ENCODE data around the gene MACF1.

The MACF1 gene

DNA sequence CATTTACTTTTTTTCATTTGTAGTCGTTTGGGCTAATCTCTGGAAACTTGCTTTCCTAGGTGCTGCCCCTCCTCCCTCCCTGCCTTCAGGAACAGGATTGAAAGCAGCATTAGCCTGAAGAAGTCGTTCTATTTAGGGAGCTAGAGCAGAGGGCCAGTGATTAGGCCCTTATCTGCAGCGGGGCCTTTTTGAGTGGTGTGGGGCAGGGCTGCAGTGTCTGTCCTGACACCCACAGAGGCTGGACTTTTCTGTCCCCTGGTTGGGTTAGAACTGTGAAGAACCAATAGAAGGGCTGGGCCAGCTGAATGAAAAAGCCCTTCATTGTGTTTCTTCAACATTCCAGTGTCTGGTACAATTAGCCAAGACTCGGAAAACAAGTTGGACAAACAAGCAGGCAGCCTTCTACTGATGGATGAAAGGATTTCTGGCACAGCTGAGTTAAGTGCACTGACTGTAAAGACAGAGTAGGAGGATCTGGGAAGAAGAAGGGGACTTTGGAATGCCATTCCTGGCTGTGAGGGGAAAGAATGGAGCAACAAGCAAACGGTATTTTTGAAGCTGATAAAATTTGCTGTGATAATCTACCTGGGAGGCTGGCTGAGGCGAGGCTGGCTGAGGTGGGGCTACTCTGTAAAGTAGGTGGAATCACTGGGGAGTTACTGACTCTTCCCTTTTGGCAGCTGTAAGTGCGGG, 9.7 kb downstream of the MACF1 start:
- DNase-seq = no peak

DNA sequence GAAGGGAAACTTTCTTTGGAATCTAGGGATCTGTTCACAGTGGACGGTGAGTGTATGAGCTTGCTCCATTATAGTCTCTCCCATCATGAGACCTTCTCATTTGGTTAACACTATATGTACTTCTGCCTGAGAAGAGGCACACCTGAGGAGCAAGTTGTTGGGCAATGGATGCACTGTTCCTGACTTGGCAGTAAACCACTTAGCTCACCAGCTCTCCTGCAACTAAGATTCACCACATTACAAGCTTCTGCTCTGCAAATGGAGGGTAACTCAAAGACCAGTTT, 10.2 kb downstream of the MACF1 start:
- DNase-seq = no peak

GRCh38 chr1:39214998-39215873, 10.7 kb downstream of the MACF1 start:
- no peak for DNase-seq

DNA sequence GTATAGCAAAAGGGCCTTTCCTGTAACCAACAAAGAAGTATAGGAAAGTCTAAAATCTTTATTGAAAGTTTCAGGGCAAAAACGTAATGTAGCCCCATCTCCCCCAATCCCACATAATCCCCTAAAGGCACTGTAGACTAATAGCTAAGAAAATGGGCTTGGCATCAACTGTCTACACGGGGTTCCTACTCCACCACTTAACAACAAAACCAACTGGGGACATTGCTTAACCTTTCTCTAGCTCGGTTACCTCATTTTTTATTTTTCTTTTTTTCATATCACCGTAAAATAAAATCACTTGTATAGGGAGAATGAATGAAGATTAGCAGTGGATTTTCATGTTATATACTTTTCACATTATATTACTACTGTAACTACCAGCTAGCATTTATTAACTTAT, 12.3 kb downstream of the MACF1 start:
- no peak for DNase-seq

DNA sequence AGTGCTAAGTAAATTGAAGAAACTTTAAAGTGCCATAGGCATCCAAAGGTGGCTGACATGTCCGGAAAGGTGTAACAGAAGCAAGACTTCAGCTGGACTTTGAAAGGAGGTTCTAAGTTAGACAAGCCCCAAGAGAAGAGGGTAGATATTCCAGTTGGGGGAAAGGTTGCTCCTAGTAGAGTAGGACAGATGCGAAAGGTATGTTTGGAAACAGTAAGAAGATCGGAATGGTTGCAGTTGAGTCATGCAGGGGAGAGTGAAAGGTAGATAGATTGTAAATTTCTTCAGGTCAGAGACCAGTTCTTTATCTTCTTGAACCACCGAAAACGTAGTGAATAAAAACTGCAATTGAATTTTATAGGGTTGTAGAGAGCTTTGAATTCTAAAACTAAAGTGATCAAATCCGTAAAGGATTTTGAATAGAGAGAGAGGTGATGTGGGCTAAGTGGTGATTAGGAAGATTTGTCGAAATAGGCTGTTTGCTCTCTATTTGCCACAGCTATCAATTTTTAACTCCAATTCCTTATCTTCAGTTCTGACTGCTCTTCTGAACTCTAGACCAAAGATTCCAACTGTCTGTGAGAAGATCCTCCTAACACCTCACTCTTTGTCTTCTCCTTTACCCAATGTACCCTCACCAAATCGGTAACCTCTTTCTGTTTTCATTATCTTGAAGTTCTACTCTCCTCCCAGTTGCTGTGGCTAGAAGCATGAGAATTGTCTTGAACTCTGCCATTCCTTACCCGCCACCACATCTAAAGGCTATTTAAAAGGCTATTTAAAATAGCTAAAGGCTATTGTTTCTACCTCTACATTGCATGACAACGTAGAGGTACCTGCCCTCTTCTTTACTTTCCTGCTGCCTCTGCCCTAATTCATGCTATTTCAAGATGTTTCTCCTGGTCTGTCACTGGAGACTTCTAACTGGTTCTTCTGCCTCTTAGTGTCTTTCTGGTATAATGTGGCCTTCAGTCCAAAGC, 16.7 kb downstream of the MACF1 start:
- no peak for DNase-seq

- DNase-seq = no peak
Observed at GRCh38 chr1:39224295-39224829, 19.9 kb downstream of the MACF1 start.

DNA sequence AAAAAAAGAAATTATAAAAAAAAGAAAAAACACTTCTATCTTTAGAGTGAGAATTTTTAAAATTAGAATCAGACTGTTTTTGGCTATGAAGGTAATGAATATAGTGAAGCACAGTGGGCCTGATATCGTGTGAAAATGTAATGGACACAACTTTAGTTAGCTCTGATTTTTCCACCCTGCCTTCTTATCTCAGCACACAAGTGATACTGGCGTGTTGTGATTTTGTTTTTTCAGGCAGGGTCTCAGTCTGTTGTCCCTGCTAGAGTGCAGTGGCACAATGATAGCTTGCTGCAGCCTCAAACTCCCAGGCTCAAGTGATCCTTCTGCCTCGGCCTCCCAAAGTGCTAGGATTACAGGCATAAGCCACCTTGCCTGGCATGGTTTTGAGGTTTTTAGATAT, 22.3 kb downstream of the MACF1 start:
- DNase-seq = no peak

GRCh38 chr1:39228252-39228651, 23.8 kb downstream of the MACF1 start:
- no peak for DNase-seq

DNA sequence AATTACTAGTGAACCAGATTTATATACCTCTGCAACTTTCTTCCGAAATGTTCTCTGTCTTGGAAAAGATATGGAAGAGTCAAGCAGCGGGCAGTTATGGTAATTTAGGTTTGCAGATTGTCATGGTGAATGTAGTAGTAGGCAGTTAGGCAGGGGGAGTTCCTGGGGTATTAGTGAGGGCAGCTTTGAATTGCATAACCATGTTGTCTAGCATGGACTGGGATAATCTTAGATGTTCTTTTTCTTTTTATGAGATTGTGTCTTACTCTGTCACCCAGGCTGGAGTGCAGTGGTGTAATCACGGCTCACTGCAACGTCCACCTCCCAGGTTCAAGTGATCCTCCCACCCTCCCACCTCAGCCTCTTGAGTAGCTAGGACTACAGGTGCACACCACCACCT, 25.0 kb downstream of the MACF1 start:
- no peak for DNase-seq

DNA sequence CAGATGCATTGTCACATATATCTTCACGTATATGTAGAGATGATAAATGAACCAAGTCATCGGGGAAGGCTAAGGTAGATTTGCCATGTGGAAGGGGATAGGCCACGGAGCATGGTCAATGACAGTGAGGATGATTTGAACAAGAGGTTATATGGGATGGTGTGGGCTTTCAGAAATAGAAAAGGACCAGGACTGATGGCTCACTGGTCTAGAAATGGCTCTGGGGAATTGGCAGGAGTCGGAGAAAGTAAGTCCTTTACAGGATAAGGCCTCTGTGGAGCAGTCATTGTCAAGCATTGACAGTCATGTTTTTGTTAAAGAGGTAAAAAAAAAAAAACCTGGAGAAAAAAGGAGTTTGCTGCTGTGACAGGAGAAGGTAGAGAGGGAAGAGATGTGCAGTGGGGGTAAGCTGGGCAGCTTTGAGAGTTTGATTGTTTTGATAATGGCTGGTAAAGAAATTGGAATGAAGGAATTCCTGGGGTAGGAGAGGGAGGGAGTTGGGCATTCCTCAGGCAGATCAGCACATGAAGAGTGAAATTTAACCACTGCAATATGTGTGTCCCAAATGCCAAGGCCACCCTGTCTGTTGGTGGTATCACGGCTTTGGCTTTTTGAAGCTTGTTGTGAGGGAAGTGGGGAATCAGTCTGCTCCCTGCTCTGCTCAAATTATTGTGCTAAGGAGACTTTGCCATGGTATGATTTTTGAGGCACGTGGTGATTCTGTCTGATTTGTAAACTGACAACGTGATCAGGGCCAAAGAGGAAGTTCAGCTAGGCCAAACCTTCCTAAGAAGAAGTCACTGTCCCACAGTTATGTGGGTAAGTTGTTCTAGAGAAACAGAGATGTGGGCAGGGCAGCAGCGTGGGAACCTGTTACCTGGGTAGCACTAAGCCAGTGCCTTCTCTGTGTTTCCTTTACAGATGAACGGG, 26.0 kb downstream of the MACF1 start:
- DNase-seq = no peak

DNA sequence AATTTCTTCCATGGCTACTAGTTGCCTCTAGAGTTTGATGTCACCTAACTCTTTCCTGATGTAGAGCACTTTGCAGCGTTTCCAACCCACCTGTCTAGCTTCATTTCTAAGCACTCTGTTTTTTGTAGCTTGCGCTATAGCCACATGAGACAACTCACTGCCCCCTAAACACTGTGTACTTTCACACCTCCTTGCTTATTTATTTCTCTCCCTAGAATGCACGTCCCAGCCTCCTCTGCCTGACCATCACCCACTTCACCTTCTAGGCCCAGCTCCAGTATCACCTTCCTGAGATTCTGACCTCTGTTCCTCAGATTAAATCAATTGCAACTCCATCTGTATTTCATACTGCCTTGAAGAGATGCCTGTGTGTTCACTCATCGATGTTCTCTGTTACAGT, 32.5 kb downstream of the MACF1 start:
- no peak for DNase-seq

- DNase-seq = no peak
Observed at GRCh38 chr1:39238476-39238875, 34.0 kb downstream of the MACF1 start.

- no peak for DNase-seq
Observed at GRCh38 chr1:39239968-39240367, 35.5 kb downstream of the MACF1 start.

GRCh38 chr1:39243302-39243701, 38.8 kb downstream of the MACF1 start:
- no peak for DNase-seq

- DNase-seq = no peak
Observed at GRCh38 chr1:39250460-39251240, 46.2 kb downstream of the MACF1 start.

- DNase-seq = peak in 1 of 2 experiments; percentile 33
Observed at GRCh38 chr1:39255222-39255621, 50.7 kb downstream of the MACF1 start.

DNA sequence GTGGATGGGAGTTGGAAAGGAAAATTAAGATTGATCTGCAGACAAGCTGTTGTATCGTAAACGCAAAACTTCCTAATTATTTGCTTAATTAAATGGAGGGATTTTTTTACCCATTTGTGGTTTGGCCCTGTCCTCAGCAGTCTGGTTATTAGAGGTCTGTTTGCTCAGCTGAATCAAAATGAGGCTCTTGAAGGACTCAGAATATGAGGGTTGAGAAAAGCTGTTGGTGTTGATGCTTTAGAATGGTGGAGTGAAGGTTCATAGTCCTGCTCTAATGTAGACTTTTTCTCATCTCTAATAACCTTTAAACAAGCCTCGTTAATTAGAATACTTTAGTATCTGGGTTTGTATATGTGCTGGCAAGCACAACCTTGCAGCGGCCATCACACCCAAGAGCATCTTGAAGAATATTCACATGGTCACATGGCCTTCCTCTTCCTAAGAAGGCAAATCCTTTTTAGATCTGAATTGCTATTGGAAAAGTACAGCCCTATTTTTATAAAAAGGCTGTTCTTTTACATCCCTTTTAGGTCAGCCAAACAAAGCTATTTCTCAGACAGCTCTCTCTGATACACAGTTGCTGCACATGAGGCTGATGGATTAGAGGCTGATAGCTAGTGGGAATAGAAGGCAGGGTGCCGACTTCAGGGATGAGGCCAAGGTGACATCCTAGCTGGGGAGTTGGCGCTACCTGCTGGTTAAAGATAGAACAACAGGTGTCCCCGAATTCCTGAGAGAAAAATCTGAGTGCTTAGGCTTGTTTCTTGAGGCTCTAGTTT, 53.8 kb downstream of the MACF1 start:
- DNase-seq = peak in 1 of 2 experiments; percentile 65

GRCh38 chr1:39258925-39259244, 54.4 kb downstream of the MACF1 start:
- DNase-seq = no peak

DNA sequence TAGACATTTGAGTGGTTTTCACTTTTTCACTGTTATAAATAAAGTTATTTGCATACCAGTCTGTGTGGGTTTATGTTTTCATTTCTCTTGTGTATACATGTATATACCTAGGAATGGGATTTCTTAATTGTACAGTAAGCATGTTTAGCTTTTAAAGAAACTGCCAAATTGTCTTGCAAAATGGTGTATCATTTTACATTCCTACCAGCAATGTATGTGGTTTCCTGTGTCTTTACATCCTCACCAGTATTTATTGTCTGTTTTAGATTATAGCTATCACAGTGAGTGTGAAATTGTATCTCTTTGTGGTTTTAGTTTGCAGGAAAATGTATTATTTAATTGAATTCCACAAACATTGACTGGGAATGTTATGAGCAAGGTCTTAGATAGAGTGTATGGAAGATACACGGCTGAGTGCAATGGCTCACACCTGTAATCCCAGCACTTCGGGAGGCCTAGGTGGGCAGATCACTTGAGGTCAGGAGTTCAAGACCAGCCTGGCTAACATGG, 57.3 kb downstream of the MACF1 start:
- no peak for DNase-seq

GRCh38 chr1:39262802-39263201, 58.3 kb downstream of the MACF1 start:
- DNase-seq = no peak

All from SW 1271 (cell line).